ENCODE measurements around the gene CCNK. TPM values are rescaled to one million over a fixed set of nuclear protein-coding genes. Genes with fewer than 3 reads are reported as not detected.

Gene CCNK
- total and polyA plus RNA-seq, 4 donors: 17.0 to 91.9 (median 33.5) TPM

DNA sequence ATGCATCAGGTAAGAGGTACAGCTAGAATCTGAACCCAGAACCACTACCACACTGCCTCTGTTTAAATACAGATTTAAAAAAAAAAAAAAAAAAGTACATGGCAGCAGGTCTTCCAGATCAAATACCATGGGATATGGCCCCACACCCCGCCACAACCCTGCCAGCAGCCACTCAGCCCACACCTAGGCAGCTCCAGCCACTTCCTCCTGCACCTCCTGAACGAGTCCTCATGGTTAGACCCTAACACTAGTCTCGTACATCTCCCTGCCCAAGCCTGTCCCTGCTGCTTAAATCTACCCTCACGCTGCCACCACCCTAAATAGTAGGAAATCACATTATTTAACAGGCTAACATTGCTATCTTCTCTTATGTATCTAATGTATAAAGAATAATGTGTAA is 13.1 kb upstream of the CCNK start:
- WGBS, 2 donors: 55 to 57% methylated on average over 4 of the region's 4 CpGs
- H3K27me3 ChIP-seq (ENCODE audit: control insufficient read depth in 3 of 3, insufficient read depth in 3 of 3, low read length in 2 of 3): no peaks in the 10 kb centered on the region
- DNase-seq (no peak), ATAC-seq (ENCODE audit: insufficient read depth, low FRiP score) (no peak)
- TF ChIP-seq, protein P1, sequence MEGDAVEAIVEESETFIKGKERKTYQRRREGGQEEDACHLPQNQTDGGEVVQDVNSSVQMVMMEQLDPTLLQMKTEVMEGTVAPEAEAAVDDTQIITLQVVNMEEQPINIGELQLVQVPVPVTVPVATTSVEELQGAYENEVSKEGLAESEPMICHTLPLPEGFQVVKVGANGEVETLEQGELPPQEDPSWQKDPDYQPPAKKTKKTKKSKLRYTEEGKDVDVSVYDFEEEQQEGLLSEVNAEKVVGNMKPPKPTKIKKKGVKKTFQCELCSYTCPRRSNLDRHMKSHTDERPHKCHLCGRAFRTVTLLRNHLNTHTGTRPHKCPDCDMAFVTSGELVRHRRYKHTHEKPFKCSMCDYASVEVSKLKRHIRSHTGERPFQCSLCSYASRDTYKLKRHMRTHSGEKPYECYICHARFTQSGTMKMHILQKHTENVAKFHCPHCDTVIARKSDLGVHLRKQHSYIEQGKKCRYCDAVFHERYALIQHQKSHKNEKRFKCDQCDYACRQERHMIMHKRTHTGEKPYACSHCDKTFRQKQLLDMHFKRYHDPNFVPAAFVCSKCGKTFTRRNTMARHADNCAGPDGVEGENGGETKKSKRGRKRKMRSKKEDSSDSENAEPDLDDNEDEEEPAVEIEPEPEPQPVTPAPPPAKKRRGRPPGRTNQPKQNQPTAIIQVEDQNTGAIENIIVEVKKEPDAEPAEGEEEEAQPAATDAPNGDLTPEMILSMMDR (IDR thresholded peaks at IDR 0.05; ENCODE audit: control extremely low read depth, extremely low read depth): no peak
- no peak overlapping the region for H3K9ac ChIP-seq (ENCODE audit: insufficient read depth in 1 of 2, low read length in 2 of 2)
- H3K9me3 ChIP-seq (ENCODE audit: control insufficient read depth in 4 of 4, insufficient read depth in 3 of 4, low read length in 3 of 4): no peaks in the 10 kb centered on the region
- H3K27ac ChIP-seq (ENCODE audit: low read depth in 1 of 2, low read length in 1 of 2): no peak overlapping the region
- H3K4me3 ChIP-seq: no peak overlapping the region
- peaks cover 0 to 13% (median 2%) of the 10 kb centered on the region in 4 donors for H3K36me3 ChIP-seq (ENCODE audit: control insufficient read depth in 4 of 4, insufficient read depth in 4 of 4, low read length in 4 of 4)
- peaks cover 0 to 14% (median 2%) of the 10 kb centered on the region in 5 donors for H3K4me1 ChIP-seq (ENCODE audit: control insufficient read depth in 5 of 5, insufficient read depth in 5 of 5, low read length in 5 of 5)

DNA sequence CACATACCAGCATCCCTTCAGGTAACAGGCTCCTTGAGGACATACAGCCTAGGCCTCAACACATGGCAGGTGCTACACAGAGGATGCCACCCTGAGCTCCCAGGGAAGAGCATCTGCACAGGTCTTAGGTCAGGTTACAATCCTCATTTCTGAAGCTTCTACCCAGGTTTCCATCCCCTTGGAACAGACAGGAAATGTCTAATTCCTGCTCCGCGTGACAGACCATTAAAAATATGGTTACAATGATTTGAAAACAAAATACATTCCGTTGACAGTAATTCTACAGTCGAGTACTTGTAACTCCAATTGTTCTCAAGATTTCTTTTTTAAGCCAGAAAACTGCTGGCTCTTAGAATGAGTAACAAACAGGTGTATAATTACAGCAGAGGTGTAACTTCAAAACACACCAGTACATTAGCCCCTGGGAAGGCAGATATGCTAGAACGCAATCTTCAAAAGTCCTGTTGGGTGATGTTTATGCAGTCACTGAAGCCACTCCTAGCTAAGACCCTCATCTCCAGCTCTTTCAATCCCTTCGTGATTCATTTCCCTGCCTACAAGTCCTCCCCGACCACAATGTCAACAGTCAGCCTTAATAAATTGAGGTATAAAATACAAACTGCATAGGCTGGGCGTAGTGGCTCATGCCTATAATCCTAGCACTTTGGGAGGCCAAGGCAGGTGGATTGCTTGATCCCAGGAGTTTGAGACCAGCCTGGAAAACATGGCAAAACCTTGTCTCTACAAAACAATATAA is 12.2 kb upstream of the CCNK start:
- TF ChIP-seq, protein P1 (IDR thresholded peaks at IDR 0.05; ENCODE audit: control extremely low read depth, extremely low read depth): no peak
- WGBS, 2 donors: 70 to 73% methylated on average over 8 of the region's 8 CpGs
- no peak overlapping the region for H3K9ac ChIP-seq (ENCODE audit: insufficient read depth in 1 of 2, low read length in 2 of 2)
- H3K27me3 ChIP-seq (ENCODE audit: control insufficient read depth in 3 of 3, insufficient read depth in 3 of 3, low read length in 2 of 3): no peaks in the 10 kb centered on the region
- ATAC-seq (ENCODE audit: insufficient read depth, low FRiP score) (no peak), DNase-seq (no peak)
- H3K27ac ChIP-seq (ENCODE audit: low read depth in 1 of 2, low read length in 1 of 2): no peak overlapping the region
- peaks cover 0 to 11% (median 2%) of the 10 kb centered on the region in 4 donors for H3K36me3 ChIP-seq (ENCODE audit: control insufficient read depth in 4 of 4, insufficient read depth in 4 of 4, low read length in 4 of 4)
- peaks cover 0 to 17% (median 9%) of the 10 kb centered on the region in 5 donors for H3K4me1 ChIP-seq (ENCODE audit: control insufficient read depth in 5 of 5, insufficient read depth in 5 of 5, low read length in 5 of 5)
- H3K4me3 ChIP-seq: no peak overlapping the region
- no peaks in the 10 kb centered on the region for H3K9me3 ChIP-seq (ENCODE audit: control insufficient read depth in 4 of 4, insufficient read depth in 3 of 4, low read length in 3 of 4)

DNA sequence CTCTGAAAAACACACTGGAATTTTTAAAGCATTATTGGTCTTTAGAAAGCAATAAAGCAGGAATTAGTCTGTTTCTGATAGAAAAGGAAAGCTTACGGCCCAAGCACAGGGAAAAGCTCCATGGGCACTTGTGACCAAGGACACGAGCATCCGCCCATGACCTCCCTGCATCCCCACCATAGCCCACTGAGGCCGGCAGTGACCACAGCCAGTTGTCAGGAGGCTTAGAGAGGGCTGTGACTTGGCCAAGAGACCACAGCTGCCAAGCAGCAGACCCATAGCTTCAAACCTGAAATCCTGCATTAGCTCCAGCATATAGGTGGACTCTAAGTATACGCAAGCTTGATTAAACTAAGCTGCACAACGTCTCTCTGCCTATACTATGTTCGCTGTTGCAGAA is 9.5 kb upstream of the CCNK start:
- ATAC-seq (ENCODE audit: insufficient read depth, low FRiP score) (no peak), DNase-seq (no peak)
- WGBS, 2 donors: 94 to 98% methylated on average over 7 of the region's 7 CpGs

More for the DNA sequence above, 9.5 kb upstream of the CCNK start:
- no peaks in the 10 kb centered on the region for H3K36me3 ChIP-seq (ENCODE audit: control insufficient read depth in 4 of 4, insufficient read depth in 4 of 4, low read length in 4 of 4)
- no peaks in the 10 kb centered on the region for H3K9me3 ChIP-seq (ENCODE audit: control insufficient read depth in 4 of 4, insufficient read depth in 3 of 4, low read length in 3 of 4)
- no peak overlapping the region for H3K4me3 ChIP-seq
- no peaks in the 10 kb centered on the region for H3K27me3 ChIP-seq (ENCODE audit: control insufficient read depth in 3 of 3, insufficient read depth in 3 of 3, low read length in 2 of 3)
- H3K27ac ChIP-seq (ENCODE audit: low read depth in 1 of 2, low read length in 1 of 2): no peak overlapping the region
- no peak overlapping the region for H3K9ac ChIP-seq (ENCODE audit: insufficient read depth in 1 of 2, low read length in 2 of 2)
- H3K4me1 ChIP-seq (ENCODE audit: control insufficient read depth in 5 of 5, insufficient read depth in 5 of 5, low read length in 5 of 5): peaks cover 0 to 18% (median 9%) of the 10 kb centered on the region in 5 donors
- TF ChIP-seq, protein P1 (IDR thresholded peaks at IDR 0.05; ENCODE audit: control extremely low read depth, extremely low read depth): no peak
